CD14-positive monocyte (primary cell): ENCODE data around the gene RNASEL. TPM values are rescaled to one million over a fixed set of nuclear protein-coding genes. Genes with fewer than 3 reads are reported as not detected.

Experiments
- DNase-seq, 3 donors: peaks; one replicate each; pipeline ENCODE4 v3.0.0-alpha.2; 2011 to 2022
- H2AFZ ChIP-seq: 2 replicates; pipeline ENCODE4 v1.6.0; 2012; ENCODE audit warnings: mild to moderate bottlenecking, low read depth, low read length, inconsistent platforms; ENCODE audit not compliant: insufficient read depth, poor library complexity, severe bottlenecking
- H3K27ac ChIP-seq, 2 donors: 1 replicate in 1 of 2; 2 replicates in 1 of 2; pipeline ENCODE4 v1.5.1; 2012 to 2013; ENCODE audit warnings: low read length in 2 of 2, control low read depth in 1 of 2, inconsistent platforms in 1 of 2, low read depth in 1 of 2, mild to moderate bottlenecking in 1 of 2
- H3K27me3 ChIP-seq, 2 donors: one replicate each; pipeline versions ENCODE4 v1.6.0 to v1.6.1; 2011 to 2013; ENCODE audit warnings: low read length in 2 of 2; ENCODE audit not compliant: control insufficient read depth in 2 of 2, insufficient read depth in 2 of 2
- H3K36me3 ChIP-seq, 2 donors: replicated peaks in 1 of 2; 1 replicate in 1 of 2; 2 replicates in 1 of 2; pipeline versions ENCODE4 v1.5.1 to v1.6.1; 2012 to 2013; ENCODE audit warnings: low read length in 2 of 2, control low read depth in 1 of 2, inconsistent platforms in 1 of 2, mild to moderate bottlenecking in 1 of 2; ENCODE audit not compliant: insufficient read depth in 2 of 2, control insufficient read depth in 1 of 2
- H3K4me1 ChIP-seq, 2 donors: 1 replicate in 1 of 2; 2 replicates in 1 of 2; pipeline versions ENCODE4 v1.5.1 to v1.6.1; 2012 to 2013; ENCODE audit warnings: low read length in 2 of 2, control low read depth in 1 of 2, inconsistent platforms in 1 of 2, mild to moderate bottlenecking in 1 of 2, moderate library complexity in 1 of 2; ENCODE audit not compliant: insufficient read depth in 2 of 2, control insufficient read depth in 1 of 2
- H3K4me2 ChIP-seq: replicated peaks from 2 replicates; pipeline ENCODE3; 2012; ENCODE audit warnings: low read length, moderate library complexity, mild to moderate bottlenecking; ENCODE audit not compliant: poor library complexity, severe bottlenecking; ENCODE audit errors: extremely low read depth
- H3K4me3 ChIP-seq, 3 experiments: fragments of 200-600 bp in 1 of 3; sonication (generic) in 1 of 3; replicated peaks in 1 of 3; 1 replicate in 2 of 3; 2 replicates in 1 of 3; pipeline ENCODE4 v1.5.1; 2011 to 2013; ENCODE audit warnings: low read length in 3 of 3, mild to moderate bottlenecking in 3 of 3, control low read depth in 2 of 3, low read depth in 2 of 3, inconsistent platforms in 1 of 3, moderate library complexity in 1 of 3
- H3K79me2 ChIP-seq: 2 replicates; pipeline ENCODE4 v1.6.0; 2012; ENCODE audit warnings: mild to moderate bottlenecking, control low read depth, inconsistent platforms, low read length, moderate library complexity; ENCODE audit not compliant: insufficient read depth
- H3K9ac ChIP-seq: 2 replicates; pipeline ENCODE4 v1.6.0; 2017; ENCODE audit warnings: low read length, mild to moderate bottlenecking; ENCODE audit not compliant: insufficient read depth, poor library complexity, severe bottlenecking
- H3K9me3 ChIP-seq, 2 donors: replicated peaks in 1 of 2; 1 replicate in 1 of 2; 2 replicates in 1 of 2; pipeline versions ENCODE4 v1.5.1 to v1.6.1; 2012 to 2013; ENCODE audit warnings: low read length in 2 of 2, control low read depth in 1 of 2; ENCODE audit not compliant: control insufficient read depth in 1 of 2, insufficient read depth in 1 of 2
- H4K20me1 ChIP-seq: 2 replicates; pipeline ENCODE4 v1.6.0; 2012; ENCODE audit warnings: mild to moderate bottlenecking, low read length, control low read depth, moderate library complexity; ENCODE audit not compliant: insufficient read depth
- H3K27ac Mint-ChIP-seq, 7 donors: one replicate each; pipeline ENCODE4 v1.8.0; 2020; ENCODE audit warnings: mild to moderate bottlenecking in 7 of 7, mixed read lengths in 7 of 7, moderate library complexity in 6 of 7, inconsistent platforms in 2 of 7
- H3K27me3 Mint-ChIP-seq, 3 donors: one replicate each; pipeline ENCODE4 v1.8.0; 2021 to 2022; ENCODE audit warnings: low read depth in 3 of 3, mild to moderate bottlenecking in 3 of 3, mixed read lengths in 3 of 3, moderate library complexity in 3 of 3, inconsistent platforms in 1 of 3
- H3K36me3 Mint-ChIP-seq, 2 donors: one replicate each; pipeline ENCODE4 v1.8.0; 2020; ENCODE audit warnings: mixed read lengths in 2 of 2, inconsistent platforms in 1 of 2, mild to moderate bottlenecking in 1 of 2
- H3K4me1 Mint-ChIP-seq: one replicate; pipeline ENCODE4 v1.8.0; 2020; ENCODE audit warnings: mild to moderate bottlenecking, mixed read lengths
- H3K4me3 Mint-ChIP-seq, 2 donors: one replicate each; pipeline ENCODE4 v1.8.0; 2020; ENCODE audit warnings: mild to moderate bottlenecking in 2 of 2, mixed read lengths in 2 of 2, moderate library complexity in 1 of 2
- H3K9me3 Mint-ChIP-seq, 7 donors: one replicate each; pipeline ENCODE4 v1.8.0; 2020 to 2022; ENCODE audit warnings: mixed read lengths in 7 of 7, mild to moderate bottlenecking in 6 of 7, moderate library complexity in 6 of 7, inconsistent platforms in 2 of 7
- WGBS: methylation state at CpG from one replicate; pipeline ENCODE4 v1.1.5; 2013; ENCODE audit warnings: missing lambda C conversion rate; ENCODE audit not compliant: insufficient coverage; 5-methylcytosine and 5-hydroxymethylcytosine counted together
- intact Hi-C, 2 donors: fragments of 100-400 bp; cut with micrococcal nuclease; formaldehyde crosslinking; loops; one replicate each; pipeline versions ENCODE4 v1.15.0 to v1.15.1; 2023
- polyA plus RNA-seq, 3 donors: library from polyadenylated mRNA; depleted of rRNA in 1 of 3; unstranded in 2 of 3; stranded (reverse) in 1 of 3; fragments of 300-500 nt in 2 of 3; fragments of >200 nt in 1 of 3; fragmentation: Illumina TruSeq in 2 of 3; gene quantifications; 1 replicate in 2 of 3; 2 replicates in 1 of 3; pipeline ENCODE4 v1.2.3, GENCODE V29; 2012 to 2021
- TF ChIP-seq, protein P1 (sequence below): fragments of 200-600 bp; IDR thresholded peaks from one replicate; pipeline ENCODE4 v1.8.0; 2022; ENCODE audit warnings: antibody characterized with exemption, mild to moderate bottlenecking

The RNASEL gene
- polyA plus RNA-seq, 3 donors = 6.9 to 12.3 (median 7.9) TPM

DNA sequence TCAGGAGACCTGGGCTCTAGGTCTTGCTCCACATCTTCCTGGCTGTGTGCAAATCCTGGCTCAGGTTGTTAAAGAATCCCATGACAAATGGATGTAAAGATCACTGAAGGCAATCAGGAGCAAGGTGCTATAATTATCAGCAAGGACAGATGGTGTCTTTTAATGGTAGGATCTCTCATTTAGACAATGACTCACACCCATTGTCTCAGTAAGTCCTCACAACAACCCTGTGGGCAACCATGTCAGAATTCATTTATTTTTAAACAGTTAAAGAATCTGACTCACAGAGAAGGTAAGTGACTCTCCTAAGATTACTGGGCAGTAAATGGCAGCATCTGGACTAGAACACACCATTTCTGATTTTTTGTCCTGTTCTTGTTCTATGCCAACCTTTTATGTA, 32.8 kb downstream of the RNASEL start:
- TF ChIP-seq, protein P1, sequence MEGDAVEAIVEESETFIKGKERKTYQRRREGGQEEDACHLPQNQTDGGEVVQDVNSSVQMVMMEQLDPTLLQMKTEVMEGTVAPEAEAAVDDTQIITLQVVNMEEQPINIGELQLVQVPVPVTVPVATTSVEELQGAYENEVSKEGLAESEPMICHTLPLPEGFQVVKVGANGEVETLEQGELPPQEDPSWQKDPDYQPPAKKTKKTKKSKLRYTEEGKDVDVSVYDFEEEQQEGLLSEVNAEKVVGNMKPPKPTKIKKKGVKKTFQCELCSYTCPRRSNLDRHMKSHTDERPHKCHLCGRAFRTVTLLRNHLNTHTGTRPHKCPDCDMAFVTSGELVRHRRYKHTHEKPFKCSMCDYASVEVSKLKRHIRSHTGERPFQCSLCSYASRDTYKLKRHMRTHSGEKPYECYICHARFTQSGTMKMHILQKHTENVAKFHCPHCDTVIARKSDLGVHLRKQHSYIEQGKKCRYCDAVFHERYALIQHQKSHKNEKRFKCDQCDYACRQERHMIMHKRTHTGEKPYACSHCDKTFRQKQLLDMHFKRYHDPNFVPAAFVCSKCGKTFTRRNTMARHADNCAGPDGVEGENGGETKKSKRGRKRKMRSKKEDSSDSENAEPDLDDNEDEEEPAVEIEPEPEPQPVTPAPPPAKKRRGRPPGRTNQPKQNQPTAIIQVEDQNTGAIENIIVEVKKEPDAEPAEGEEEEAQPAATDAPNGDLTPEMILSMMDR = no peak
- H2AFZ ChIP-seq = no peak overlapping the region
- no peak overlapping the region for H3K27ac ChIP-seq
- Mint-ChIP-seq H3K4me1 (no peaks in the 10 kb centered on the region), H3K4me3 (no peak overlapping the region), H3K9me3 (peaks cover 8 to 18% (median 12%) of the 10 kb centered on the region in 7 donors), H3K27me3 (peaks cover 0 to 1% (median 1%) of the 10 kb centered on the region in 3 donors), H3K27ac (no peak overlapping the region), H3K36me3 (no peaks in the 10 kb centered on the region)
- no peaks in the 10 kb centered on the region for H3K36me3 ChIP-seq
- intact Hi-C loops = no loop called here
- no peaks in the 10 kb centered on the region for H3K79me2 ChIP-seq
- H3K4me2 ChIP-seq = no peak overlapping the region
- no peak overlapping the region for H3K4me3 ChIP-seq
- no peaks in the 10 kb centered on the region for H4K20me1 ChIP-seq
- H3K9ac ChIP-seq = no peak overlapping the region
- no peak for DNase-seq
- H3K4me1 ChIP-seq = no peaks in the 10 kb centered on the region
- H3K9me3 ChIP-seq = peaks cover 7 to 11% of the 10 kb centered on the region in 2 donors
- H3K27me3 ChIP-seq = no peaks in the 10 kb centered on the region

DNA sequence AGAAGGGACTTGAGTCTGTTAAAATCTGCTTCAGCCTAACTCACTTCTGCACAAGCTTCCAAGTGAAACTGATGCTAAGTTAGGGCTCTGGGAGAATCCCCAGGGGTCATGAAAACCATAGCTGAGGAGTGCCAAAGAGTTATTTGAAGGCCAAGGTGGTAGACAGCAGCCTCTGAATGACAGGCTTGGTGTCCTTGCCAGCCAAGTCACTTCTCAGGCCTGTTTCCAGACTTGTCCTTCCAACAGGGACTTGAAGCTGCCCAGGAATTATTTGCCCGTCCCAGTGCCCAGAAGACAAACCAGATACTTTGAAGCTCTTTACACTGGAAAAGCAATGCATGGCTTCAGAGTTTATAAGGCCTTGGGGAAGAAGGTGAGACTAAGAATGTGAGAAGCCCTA, 33.6 kb downstream of the RNASEL start:
- Mint-ChIP-seq H3K4me1 (no peaks in the 10 kb centered on the region), H3K9me3 (peaks cover 8 to 18% (median 12%) of the 10 kb centered on the region in 7 donors), H3K36me3 (no peaks in the 10 kb centered on the region), H3K27ac (no peak overlapping the region), H3K27me3 (peaks cover 0 to 1% (median 1%) of the 10 kb centered on the region in 3 donors), H3K4me3 (no peak overlapping the region)
- no peak overlapping the region for H3K9ac ChIP-seq
- DNase-seq = no peak
- H3K9me3 ChIP-seq = peaks cover 7 to 11% of the 10 kb centered on the region in 2 donors
- H3K79me2 ChIP-seq = no peaks in the 10 kb centered on the region
- H3K36me3 ChIP-seq = no peaks in the 10 kb centered on the region
- WGBS = no CpG with 5 or more reads among the region's 1 CpG
- no peak overlapping the region for H3K4me3 ChIP-seq
- no peaks in the 10 kb centered on the region for H3K4me1 ChIP-seq
- no peak overlapping the region for H3K4me2 ChIP-seq
- no peak overlapping the region for H3K27ac ChIP-seq
- TF ChIP-seq, protein P1 = no peak
- no peak overlapping the region for H2AFZ ChIP-seq
- H3K27me3 ChIP-seq = no peaks in the 10 kb centered on the region
- intact Hi-C loops = no loop called here
- no peaks in the 10 kb centered on the region for H4K20me1 ChIP-seq
